SK-N-SH (cell line): ENCODE measurements around the gene GATB. TPM values are rescaled to one million over a fixed set of nuclear protein-coding genes. Genes with fewer than 3 reads are reported as not detected.

ENCODE experiments used
- CTCF ChIA-PET: fragments of 300-600, 350-600 bp; formaldehyde crosslinking; extraction: SDS; loops from one replicate; lab custom pipeline; 2021; lab: Yijun Ruan, JAX
- POLR2A ChIA-PET: fragments of 350-600 bp; sonication (Branson Sonifier 250); formaldehyde crosslinking; extraction: SDS; loops from one replicate; lab custom pipeline; 2020; ENCODE audit warnings: antibody characterized with exemption, inconsistent platforms; lab: Yijun Ruan, JAX
- DNase-seq: peaks from one replicate; pipeline ENCODE4 v3.0.0; 2012
- H2AFZ ChIP-seq: fragments of 200-600 bp; sonication (generic); 2 replicates; pipeline ENCODE4 v1.8.1; 2016; ENCODE audit warnings: antibody characterized with exemption, mild to moderate bottlenecking, low read depth
- H3F3A ChIP-seq: fragments of 200-600 bp; sonication (generic); replicated peaks from 2 replicates; pipeline ENCODE3; 2016; ENCODE audit warnings: antibody characterized with exemption, mild to moderate bottlenecking; ENCODE audit not compliant: insufficient read depth
- H3K27ac ChIP-seq, 2 experiments: fragments of 200-500 bp in 1 of 2; fragments of 200-600 bp in 1 of 2; sonication (Bioruptor generic) in 1 of 2; sonication (generic), shearing (Covaris generic) in 1 of 2; 2 replicates each; pipeline versions ENCODE4 v1.5.1 to v1.6.1; 2014 to 2016; ENCODE audit warnings: low read depth in 2 of 2, inconsistent platforms in 1 of 2, low read length in 1 of 2, mild to moderate bottlenecking in 1 of 2, mixed read lengths in 1 of 2
- H3K27me3 ChIP-seq: fragments of 200-600 bp; sonication (generic), shearing (Covaris generic); 2 replicates; pipeline ENCODE4 v1.6.1; 2016; ENCODE audit warnings: mixed run types; ENCODE audit not compliant: insufficient read depth
- H3K36me3 ChIP-seq, 2 experiments: fragments of 200-500 bp in 1 of 2; fragments of 200-600 bp in 1 of 2; sonication (Bioruptor generic) in 1 of 2; sonication (generic) in 1 of 2; replicated peaks in 1 of 2; 2 replicates each; pipeline versions ENCODE3 to v1.5.1; 2014 to 2016; ENCODE audit warnings: low read length in 1 of 2, mild to moderate bottlenecking in 1 of 2; ENCODE audit not compliant: insufficient read depth in 2 of 2, control insufficient read depth in 1 of 2
- H3K4me1 ChIP-seq, 2 experiments: fragments of 200-500 bp in 1 of 2; fragments of 200-600 bp in 1 of 2; sonication (Bioruptor generic) in 1 of 2; sonication (generic), shearing (Covaris generic) in 1 of 2; 2 replicates each; pipeline versions ENCODE4 v1.5.1 to v1.6.1; 2014 to 2016; ENCODE audit warnings: low read depth in 1 of 2, low read length in 1 of 2, mixed run types in 1 of 2; ENCODE audit not compliant: insufficient read depth in 2 of 2, control insufficient read depth in 1 of 2
- H3K4me2 ChIP-seq: fragments of 200-600 bp; sonication (generic), shearing (Covaris generic); 2 replicates; pipeline ENCODE4 v1.6.1; 2017; ENCODE audit warnings: mixed run types
- H3K4me3 ChIP-seq, 2 experiments: fragments of 200-500 bp in 1 of 2; fragments of 200-600 bp in 1 of 2; sonication (Bioruptor generic) in 1 of 2; sonication (generic), shearing (Covaris generic) in 1 of 2; 2 replicates each; pipeline versions ENCODE4 v1.5.1 to v1.8.1; 2014 to 2016; ENCODE audit warnings: low read depth in 2 of 2, inconsistent platforms in 1 of 2, low read length in 1 of 2, mild to moderate bottlenecking in 1 of 2, mixed read lengths in 1 of 2, moderate library complexity in 1 of 2
- H3K79me2 ChIP-seq: fragments of 200-600 bp; sonication (generic); 2 replicates; pipeline ENCODE4 v1.8.1; 2017; ENCODE audit warnings: mild to moderate bottlenecking; ENCODE audit not compliant: insufficient read depth
- H3K9ac ChIP-seq: fragments of 200-600 bp; sonication (generic); 2 replicates; pipeline ENCODE4 v1.6.1; 2017; ENCODE audit warnings: mixed run types
- H3K9me2 ChIP-seq: fragments of 200-600 bp; sonication (generic); 2 replicates; pipeline ENCODE4 v1.6.1; 2017; ENCODE audit warnings: mixed run types
- H3K9me3 ChIP-seq: fragments of 200-600 bp; sonication (generic); 2 replicates; pipeline ENCODE4 v1.6.1; 2017; ENCODE audit warnings: mixed run types, mild to moderate bottlenecking, moderate library complexity
- H4K20me1 ChIP-seq: fragments of 200-600 bp; sonication (generic); 2 replicates; pipeline ENCODE4 v1.6.1; 2017; ENCODE audit warnings: mild to moderate bottlenecking, mixed run types; ENCODE audit not compliant: insufficient read depth
- CHD2 ChIP-seq: fragments of 150-350 bp; IDR thresholded peaks from 2 replicates; pipeline ENCODE4 v1.6.1; 2018; ENCODE audit warnings: low read length; ENCODE audit not compliant: partially characterized antibody
- CTCF ChIP-seq: fragments of 200-600 bp; sonication (generic); IDR thresholded peaks from 2 replicates; pipeline ENCODE4 v1.6.1; 2017; ENCODE audit warnings: antibody characterized with exemption, mild to moderate bottlenecking, moderate library complexity
- EZH2phosphoT487 ChIP-seq: fragments of 200-600 bp; sonication (generic); IDR thresholded peaks from 2 replicates; pipeline ENCODE4 v1.6.1; 2017; ENCODE audit warnings: low read depth, mixed run types, mild to moderate bottlenecking, antibody characterized with exemption, moderate library complexity, borderline replicate concordance
- FOXJ3 ChIP-seq: sonication (generic); formaldehyde crosslinking; IDR thresholded peaks from 2 replicates; pipeline ENCODE4 v1.5.1; 2020; ENCODE audit warnings: mild to moderate bottlenecking, missing genetic modification reagents
- GABPA ChIP-seq: IDR thresholded peaks from 2 replicates; pipeline ENCODE4 v1.4.0; 2012; ENCODE audit warnings: low read depth, mild to moderate bottlenecking
- GATA2 ChIP-seq: sonication (generic); formaldehyde crosslinking; IDR thresholded peaks from 2 replicates; pipeline ENCODE4 v1.5.0; 2020; ENCODE audit warnings: mild to moderate bottlenecking, missing genetic modification reagents
- MEF2A ChIP-seq: IDR thresholded peaks from 2 replicates; pipeline ENCODE4 v1.4.0; 2012; ENCODE audit warnings: low read depth, borderline replicate concordance
- NRF1 ChIP-seq: IDR thresholded peaks from 2 replicates; pipeline ENCODE4 v1.6.1; 2012; ENCODE audit warnings: low read depth, mild to moderate bottlenecking, low read length
- PBX3 ChIP-seq: IDR thresholded peaks from 2 replicates; pipeline ENCODE4; 2012
- SIN3A ChIP-seq: IDR thresholded peaks from 2 replicates; pipeline ENCODE4 v1.6.1; 2012; ENCODE audit warnings: low read depth, mild to moderate bottlenecking, low read length, moderate library complexity, borderline replicate concordance
- SMC3 ChIP-seq: IDR thresholded peaks from 2 replicates; pipeline ENCODE4 v1.6.1; 2012; ENCODE audit warnings: low read depth, low read length, improper control_type of control experiment
- USF1 ChIP-seq: IDR thresholded peaks from 2 replicates; pipeline ENCODE4 v1.4.0; 2012; ENCODE audit warnings: low read depth, borderline replicate concordance
- YY1 ChIP-seq: IDR thresholded peaks from 2 replicates; pipeline ENCODE4 v1.4.0; 2012; ENCODE audit warnings: low read depth, mild to moderate bottlenecking
- ZBTB33 ChIP-seq: IDR thresholded peaks from 2 replicates; pipeline ENCODE4 v1.4.0; 2012; ENCODE audit warnings: low read depth, borderline replicate concordance
- WGBS: methylation state at CpG from one replicate; pipeline ENCODE4 v1.1.6; 2017; ENCODE audit warnings: low lambda C conversion rate; 5-methylcytosine and 5-hydroxymethylcytosine counted together
- polyA plus RNA-seq, 3 experiments: library from polyadenylated mRNA; depleted of rRNA; stranded (reverse); fragments of >200 nt; gene quantifications; 2 replicates each; pipeline ENCODE4 v1.2.3, GENCODE V29; 2012

GATB gene
- polyA plus RNA-seq, 1 of the 3 experiments (the other 2 are of a cell fraction), result 28.1 TPM

GRCh38 chr4:151631349-151631748 lies 129.5 kb downstream of the GATB start:
- Histone ChIP-seq H3K4me1 (peaks cover 0 to 5% of the 10 kb centered on the region in 2 experiments; a peak in 2 of 4 replicates), H3K36me3 (no peaks in the 10 kb centered on the region), H3K27me3 (no peaks in the 10 kb centered on the region), H3K4me3 (no peak overlapping the region), H3K79me2 (no peaks in the 10 kb centered on the region), H2AFZ (no peak overlapping the region), H3K9me2 (no peaks in the 10 kb centered on the region), H3K4me2 (no peak overlapping the region), H3K27ac (no peak overlapping the region), H3K9me3 (no peaks in the 10 kb centered on the region), H4K20me1 (no peaks in the 10 kb centered on the region), H3F3A (no peaks in the 10 kb centered on the region), H3K9ac (no peak overlapping the region)
- ChIA-PET POLR2A (no interaction called here), CTCF (no interaction called here)
- no peak for TF ChIP-seq CHD2
- no peak for DNase-seq

GRCh38 chr4:151629097-151629783 lies 131.6 kb downstream of the GATB start:
- H2AFZ ChIP-seq, result no peak overlapping the region
- no peaks in the 10 kb centered on the region for H3K9me3 ChIP-seq
- no peaks in the 10 kb centered on the region for H3K79me2 ChIP-seq
- H3K9me2 ChIP-seq, result no peaks in the 10 kb centered on the region
- no peak for DNase-seq
- no peak overlapping the region for H3K4me2 ChIP-seq
- H3K9ac ChIP-seq, result no peak overlapping the region
- TF ChIP-seq CTCF (no peak), EZH2phosphoT487 (no peak), GATA2 (CRISPR knock-in tag) (no peak), SIN3A (no peak), NRF1 (no peak), PBX3 (no peak), SMC3 (no peak), USF1 (no peak), GABPA (no peak), ZBTB33 (no peak), YY1 (no peak), MEF2A (no peak), FOXJ3 (CRISPR knock-in tag) (no peak), CHD2 (no peak)
- TF ChIP-seq, all 33 proteins: peak for 0
- no peak overlapping the region for H3K4me3 ChIP-seq
- H4K20me1 ChIP-seq, result no peaks in the 10 kb centered on the region
- ChIA-PET CTCF (interaction anchor here (1.1 to 1.7 kb wide), 2 partner anchors 25 kb away, joined by 4 to 6 read pairs; no protein-coding TSS in a partner anchor), POLR2A (no interaction called here)
- H3F3A ChIP-seq, result no peaks in the 10 kb centered on the region
- 84% methylated on average over 10 of the region's 10 CpGs for WGBS
- H3K4me1 ChIP-seq, result peaks cover 0 to 12% of the 10 kb centered on the region in 2 experiments; a peak in 2 of 4 replicates
- H3K36me3 ChIP-seq, result no peaks in the 10 kb centered on the region
- no peak overlapping the region for H3K27ac ChIP-seq
- no peaks in the 10 kb centered on the region for H3K27me3 ChIP-seq
